Measurements from ENCODE around the gene ANAPC15.

DNA sequence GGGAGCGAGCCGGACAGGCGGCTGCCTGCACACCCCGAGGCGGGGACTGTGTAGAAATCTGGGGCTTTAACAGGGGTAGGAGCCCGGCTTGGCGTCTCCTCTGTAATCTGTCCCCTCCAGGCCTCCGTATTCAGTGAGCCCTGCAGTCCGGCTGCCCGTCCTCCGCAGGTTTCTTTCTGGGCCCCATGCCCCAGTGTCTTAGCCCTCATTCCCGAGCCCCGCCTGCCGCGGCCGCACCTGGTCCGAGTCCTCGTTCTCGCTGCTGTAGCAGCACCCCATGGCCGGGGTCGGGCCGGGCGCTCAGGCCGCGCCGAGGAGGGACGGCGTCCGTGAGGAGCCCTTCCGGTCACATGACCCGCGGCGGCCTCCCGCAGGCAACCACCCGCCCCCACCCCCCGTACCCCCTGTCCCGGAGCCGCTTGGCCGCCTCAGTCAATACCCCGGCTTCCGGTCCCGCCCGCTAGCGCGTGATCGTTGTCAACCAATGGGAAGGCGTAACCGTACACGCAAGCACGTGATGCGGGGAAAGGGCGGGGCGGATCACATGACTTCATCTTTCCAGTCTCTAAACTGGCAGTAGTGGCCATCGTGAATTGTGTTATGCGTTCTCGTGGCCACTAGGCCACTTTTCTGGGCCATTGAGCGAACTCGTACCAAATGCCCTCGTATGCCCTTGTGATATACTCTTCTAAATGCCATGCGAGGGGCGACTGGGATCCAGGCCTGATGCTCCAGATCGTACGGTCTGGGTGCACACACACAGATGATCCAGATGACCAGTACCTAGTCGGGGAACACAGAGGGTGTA is 9.3 kb downstream of the ANAPC15 start, which contains the start of gene LAMTOR1:
- TF ChIP-seq ZNF416 (tag by site-specific recombination; IDR thresholded peaks at IDR 0.05): no peak
- peak; percentile 35; the same call in 1 of the 2 replicates for TF ChIP-seq YY1 (tag by site-specific recombination; IDR thresholded peaks at IDR 0.05)
- no peak for TF ChIP-seq FEZF1 (tag by site-specific recombination; IDR thresholded peaks at IDR 0.05)
- TF ChIP-seq, protein P1, sequence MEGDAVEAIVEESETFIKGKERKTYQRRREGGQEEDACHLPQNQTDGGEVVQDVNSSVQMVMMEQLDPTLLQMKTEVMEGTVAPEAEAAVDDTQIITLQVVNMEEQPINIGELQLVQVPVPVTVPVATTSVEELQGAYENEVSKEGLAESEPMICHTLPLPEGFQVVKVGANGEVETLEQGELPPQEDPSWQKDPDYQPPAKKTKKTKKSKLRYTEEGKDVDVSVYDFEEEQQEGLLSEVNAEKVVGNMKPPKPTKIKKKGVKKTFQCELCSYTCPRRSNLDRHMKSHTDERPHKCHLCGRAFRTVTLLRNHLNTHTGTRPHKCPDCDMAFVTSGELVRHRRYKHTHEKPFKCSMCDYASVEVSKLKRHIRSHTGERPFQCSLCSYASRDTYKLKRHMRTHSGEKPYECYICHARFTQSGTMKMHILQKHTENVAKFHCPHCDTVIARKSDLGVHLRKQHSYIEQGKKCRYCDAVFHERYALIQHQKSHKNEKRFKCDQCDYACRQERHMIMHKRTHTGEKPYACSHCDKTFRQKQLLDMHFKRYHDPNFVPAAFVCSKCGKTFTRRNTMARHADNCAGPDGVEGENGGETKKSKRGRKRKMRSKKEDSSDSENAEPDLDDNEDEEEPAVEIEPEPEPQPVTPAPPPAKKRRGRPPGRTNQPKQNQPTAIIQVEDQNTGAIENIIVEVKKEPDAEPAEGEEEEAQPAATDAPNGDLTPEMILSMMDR (tag by site-specific recombination; IDR thresholded peaks at IDR 0.05): peak; percentile 45; the same call in 1 of the 2 replicates
- TF ChIP-seq, protein P2, sequence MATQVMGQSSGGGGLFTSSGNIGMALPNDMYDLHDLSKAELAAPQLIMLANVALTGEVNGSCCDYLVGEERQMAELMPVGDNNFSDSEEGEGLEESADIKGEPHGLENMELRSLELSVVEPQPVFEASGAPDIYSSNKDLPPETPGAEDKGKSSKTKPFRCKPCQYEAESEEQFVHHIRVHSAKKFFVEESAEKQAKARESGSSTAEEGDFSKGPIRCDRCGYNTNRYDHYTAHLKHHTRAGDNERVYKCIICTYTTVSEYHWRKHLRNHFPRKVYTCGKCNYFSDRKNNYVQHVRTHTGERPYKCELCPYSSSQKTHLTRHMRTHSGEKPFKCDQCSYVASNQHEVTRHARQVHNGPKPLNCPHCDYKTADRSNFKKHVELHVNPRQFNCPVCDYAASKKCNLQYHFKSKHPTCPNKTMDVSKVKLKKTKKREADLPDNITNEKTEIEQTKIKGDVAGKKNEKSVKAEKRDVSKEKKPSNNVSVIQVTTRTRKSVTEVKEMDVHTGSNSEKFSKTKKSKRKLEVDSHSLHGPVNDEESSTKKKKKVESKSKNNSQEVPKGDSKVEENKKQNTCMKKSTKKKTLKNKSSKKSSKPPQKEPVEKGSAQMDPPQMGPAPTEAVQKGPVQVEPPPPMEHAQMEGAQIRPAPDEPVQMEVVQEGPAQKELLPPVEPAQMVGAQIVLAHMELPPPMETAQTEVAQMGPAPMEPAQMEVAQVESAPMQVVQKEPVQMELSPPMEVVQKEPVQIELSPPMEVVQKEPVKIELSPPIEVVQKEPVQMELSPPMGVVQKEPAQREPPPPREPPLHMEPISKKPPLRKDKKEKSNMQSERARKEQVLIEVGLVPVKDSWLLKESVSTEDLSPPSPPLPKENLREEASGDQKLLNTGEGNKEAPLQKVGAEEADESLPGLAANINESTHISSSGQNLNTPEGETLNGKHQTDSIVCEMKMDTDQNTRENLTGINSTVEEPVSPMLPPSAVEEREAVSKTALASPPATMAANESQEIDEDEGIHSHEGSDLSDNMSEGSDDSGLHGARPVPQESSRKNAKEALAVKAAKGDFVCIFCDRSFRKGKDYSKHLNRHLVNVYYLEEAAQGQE (tag by site-specific recombination; IDR thresholded peaks at IDR 0.05): no peak
- TF ChIP-seq, protein P3, sequence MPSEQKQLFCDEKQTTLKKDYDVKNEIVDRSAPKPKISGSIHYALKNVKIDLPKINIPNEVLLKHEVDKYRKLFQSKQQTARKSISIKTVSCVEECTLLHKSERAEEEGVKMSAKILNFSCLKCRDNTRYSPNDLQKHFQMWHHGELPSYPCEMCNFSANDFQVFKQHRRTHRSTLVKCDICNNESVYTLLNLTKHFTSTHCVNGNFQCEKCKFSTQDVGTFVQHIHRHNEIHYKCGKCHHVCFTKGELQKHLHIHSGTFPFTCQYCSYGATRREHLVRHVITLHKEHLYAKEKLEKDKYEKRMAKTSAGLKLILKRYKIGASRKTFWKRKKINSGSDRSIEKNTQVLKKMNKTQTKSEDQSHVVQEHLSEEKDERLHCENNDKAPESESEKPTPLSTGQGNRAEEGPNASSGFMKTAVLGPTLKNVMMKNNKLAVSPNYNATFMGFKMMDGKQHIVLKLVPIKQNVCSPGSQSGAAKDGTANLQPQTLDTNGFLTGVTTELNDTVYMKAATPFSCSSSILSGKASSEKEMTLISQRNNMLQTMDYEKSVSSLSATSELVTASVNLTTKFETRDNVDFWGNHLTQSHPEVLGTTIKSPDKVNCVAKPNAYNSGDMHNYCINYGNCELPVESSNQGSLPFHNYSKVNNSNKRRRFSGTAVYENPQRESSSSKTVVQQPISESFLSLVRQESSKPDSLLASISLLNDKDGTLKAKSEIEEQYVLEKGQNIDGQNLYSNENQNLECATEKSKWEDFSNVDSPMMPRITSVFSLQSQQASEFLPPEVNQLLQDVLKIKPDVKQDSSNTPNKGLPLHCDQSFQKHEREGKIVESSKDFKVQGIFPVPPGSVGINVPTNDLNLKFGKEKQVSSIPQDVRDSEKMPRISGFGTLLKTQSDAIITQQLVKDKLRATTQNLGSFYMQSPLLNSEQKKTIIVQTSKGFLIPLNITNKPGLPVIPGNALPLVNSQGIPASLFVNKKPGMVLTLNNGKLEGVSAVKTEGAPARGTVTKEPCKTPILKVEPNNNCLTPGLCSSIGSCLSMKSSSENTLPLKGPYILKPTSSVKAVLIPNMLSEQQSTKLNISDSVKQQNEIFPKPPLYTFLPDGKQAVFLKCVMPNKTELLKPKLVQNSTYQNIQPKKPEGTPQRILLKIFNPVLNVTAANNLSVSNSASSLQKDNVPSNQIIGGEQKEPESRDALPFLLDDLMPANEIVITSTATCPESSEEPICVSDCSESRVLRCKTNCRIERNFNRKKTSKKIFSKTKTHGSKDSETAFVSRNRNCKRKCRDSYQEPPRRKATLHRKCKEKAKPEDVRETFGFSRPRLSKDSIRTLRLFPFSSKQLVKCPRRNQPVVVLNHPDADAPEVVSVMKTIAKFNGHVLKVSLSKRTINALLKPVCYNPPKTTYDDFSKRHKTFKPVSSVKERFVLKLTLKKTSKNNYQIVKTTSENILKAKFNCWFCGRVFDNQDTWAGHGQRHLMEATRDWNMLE (tag by site-specific recombination; conservative IDR thresholded peaks at IDR 0.05; ENCODE audit: low read depth): peak; percentile 52; the same call in 1 of the 2 replicates
- no peak for TF ChIP-seq MEIS1 (CRISPR knock-in tag; IDR thresholded peaks at IDR 0.05; ENCODE audit: borderline replicate concordance)
- no peak for TF ChIP-seq ZNF510 (tag by site-specific recombination; IDR thresholded peaks at IDR 0.05; ENCODE audit: insufficient replicate concordance)
- no peak for TF ChIP-seq ZSCAN23 (tag by site-specific recombination; IDR thresholded peaks at IDR 0.05)
